ENCODE data around the gene NOS1. TPM values are rescaled to one million over a fixed set of nuclear protein-coding genes. Genes with fewer than 3 reads are reported as not detected.

NOS1 gene
- total RNA-seq, 3 donors from 2014 or later, result under 0.01 to 0.16 TPM; not detected in 1

- no peaks in the 10 kb centered on the region for H3K4me1 ChIP-seq
- no peaks in the 10 kb centered on the region for H3K9me3 ChIP-seq
- intact Hi-C loops (cut with DNase I; ENCODE audit: low total_unique reads), result loop anchor here (5.0 kb wide), 1 partner anchor 423 kb away; no protein-coding TSS in a partner anchor
- no peak for TF ChIP-seq POLR2AphosphoS5 (IDR thresholded peaks at IDR 0.05)
- no peak for TF ChIP-seq POLR2A (IDR thresholded peaks at IDR 0.05)
- no peak for TF ChIP-seq CTCF (IDR thresholded peaks at IDR 0.05)
- H3K36me3 ChIP-seq, result no peaks in the 10 kb centered on the region
- H3K27ac ChIP-seq, result no peak overlapping the region
- no peak for DNase-seq (ENCODE audit: low spot score in 2 of 2)
- peaks cover 0 to 10% of the 10 kb centered on the region in 2 donors for H3K27me3 ChIP-seq
- H3K4me3 ChIP-seq, result no peak overlapping the region
These were observed 127.0 kb downstream of the NOS1 start for GRCh38 chr12:117234441-117234840.

DNA sequence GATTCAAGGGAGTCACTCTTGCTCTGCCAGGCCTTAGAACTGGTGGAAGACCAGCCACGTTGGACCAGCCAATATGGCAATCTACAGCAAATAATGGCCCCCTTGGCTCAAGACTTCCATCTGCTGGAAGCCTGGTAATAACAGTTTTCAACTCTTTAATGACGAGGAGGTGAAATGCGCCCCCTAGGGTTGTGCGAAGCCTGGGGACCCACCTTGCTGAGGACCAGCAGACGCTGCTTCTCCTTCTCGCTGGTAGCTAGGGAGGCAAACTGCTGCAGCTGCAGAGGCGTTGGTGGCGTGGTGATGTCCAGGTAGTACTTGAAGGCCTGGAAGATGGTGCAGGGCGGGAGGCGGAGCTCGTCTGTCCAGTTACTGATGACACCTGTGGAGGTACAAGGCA, 129.7 kb downstream of the NOS1 start:
- Histone ChIP-seq H3K4me1 (no peaks in the 10 kb centered on the region), H3K27ac (no peak overlapping the region), H3K4me3 (no peak overlapping the region), H3K27me3 (peaks cover 0 to 18% of the 10 kb centered on the region in 2 donors), H3K9me3 (no peaks in the 10 kb centered on the region), H3K36me3 (no peaks in the 10 kb centered on the region)
- TF ChIP-seq POLR2A (IDR thresholded peaks at IDR 0.05) (no peak), POLR2AphosphoS5 (IDR thresholded peaks at IDR 0.05) (no peak), CTCF (IDR thresholded peaks at IDR 0.05) (no peak)
- intact Hi-C loops (cut with DNase I; ENCODE audit: low total_unique reads), result loop anchor here (5.0 kb wide), 1 partner anchor 426 kb away; no protein-coding TSS in a partner anchor
- no peak for DNase-seq (ENCODE audit: low spot score in 2 of 2)

GRCh38 chr12:117228239-117228638, 133.2 kb downstream of the NOS1 start:
- Histone ChIP-seq H3K9me3 (no peaks in the 10 kb centered on the region), H3K27ac (no peak overlapping the region), H3K4me1 (no peaks in the 10 kb centered on the region), H3K4me3 (no peak overlapping the region), H3K27me3 (peaks cover 0 to 18% of the 10 kb centered on the region in 2 donors), H3K36me3 (no peaks in the 10 kb centered on the region)
- no peak for TF ChIP-seq POLR2AphosphoS5 (IDR thresholded peaks at IDR 0.05)
- no peak for TF ChIP-seq POLR2A (IDR thresholded peaks at IDR 0.05)
- TF ChIP-seq CTCF (IDR thresholded peaks at IDR 0.05), result no peak
- DNase-seq (ENCODE audit: low spot score in 2 of 2), result no peak
- intact Hi-C loops (cut with DNase I; ENCODE audit: low total_unique reads), result no loop called here

DNA sequence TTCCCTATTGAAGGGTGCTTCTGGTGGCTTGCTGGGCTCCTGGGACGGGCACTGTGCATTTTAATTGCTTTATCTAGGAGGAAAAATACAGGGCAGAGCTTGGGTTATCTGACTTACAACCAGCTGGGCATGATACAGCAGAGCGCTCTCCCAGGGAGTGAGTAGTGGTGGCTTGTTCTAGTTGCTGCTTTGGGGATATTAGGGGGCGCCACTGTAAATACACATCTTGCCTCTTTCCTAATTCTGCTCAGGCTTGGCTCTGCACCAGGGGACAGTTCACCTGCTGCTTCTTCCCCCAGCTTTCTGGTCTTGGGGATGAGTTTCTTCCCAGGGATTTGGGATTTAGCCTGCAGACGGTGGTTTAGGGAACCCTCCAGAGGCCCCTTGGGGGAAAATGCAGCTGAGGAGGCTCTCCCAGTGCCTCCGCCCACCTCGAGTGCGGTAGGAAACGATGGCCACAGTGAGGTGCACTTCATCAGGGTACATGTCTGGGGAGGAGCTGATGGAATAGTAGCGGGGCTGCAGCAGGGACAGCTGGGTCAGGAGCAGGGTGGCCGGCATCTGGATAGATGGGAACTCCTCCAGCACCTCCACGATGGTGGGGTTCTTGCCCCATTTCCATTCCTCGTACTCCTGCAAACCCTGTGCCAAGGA, 134.3 kb downstream of the NOS1 start:
- Histone ChIP-seq H3K4me3 (no peak overlapping the region), H3K27ac (no peak overlapping the region), H3K27me3 (peaks cover 0 to 15% of the 10 kb centered on the region in 2 donors), H3K36me3 (no peaks in the 10 kb centered on the region), H3K9me3 (no peaks in the 10 kb centered on the region), H3K4me1 (no peaks in the 10 kb centered on the region)
- intact Hi-C loops (cut with DNase I; ENCODE audit: low total_unique reads), result no loop called here
- TF ChIP-seq POLR2A (IDR thresholded peaks at IDR 0.05), result no peak
- no peak for TF ChIP-seq POLR2AphosphoS5 (IDR thresholded peaks at IDR 0.05)
- DNase-seq (ENCODE audit: low spot score in 2 of 2), result no peak

- Histone ChIP-seq H3K36me3 (no peaks in the 10 kb centered on the region), H3K4me1 (no peaks in the 10 kb centered on the region), H3K4me3 (no peak overlapping the region), H3K27me3 (peaks cover 0 to 8% of the 10 kb centered on the region in 2 donors), H3K9me3 (no peaks in the 10 kb centered on the region), H3K27ac (no peak overlapping the region)
- TF ChIP-seq POLR2AphosphoS5 (IDR thresholded peaks at IDR 0.05) (no peak), POLR2A (IDR thresholded peaks at IDR 0.05) (no peak), CTCF (IDR thresholded peaks at IDR 0.05) (no peak)
- DNase-seq (ENCODE audit: low spot score in 2 of 2), result no peak
- intact Hi-C loops (cut with DNase I; ENCODE audit: low total_unique reads), result no loop called here
These were observed 134.9 kb downstream of the NOS1 start for GRCh38 chr12:117226505-117226904.

All from breast epithelium (tissue), 4 donors.